Astrocyte of the cerebellum (primary cell): ENCODE results near the gene CAMKMT.

Source experiments
- DNase-seq: peaks from one replicate; pipeline ENCODE4 v3.0.0-alpha.2; 2011; ENCODE audit warnings: low read depth
- H3K4me3 ChIP-seq: 2 replicates; pipeline ENCODE4 v1.5.1; 2011; ENCODE audit warnings: mild to moderate bottlenecking, low read depth, low read length, moderate library complexity
- CTCF ChIP-seq: IDR thresholded peaks from 2 replicates; pipeline ENCODE4 v1.5.1; 2012; ENCODE audit warnings: low read length, low read depth, moderate library complexity, mild to moderate bottlenecking; ENCODE audit errors: missing control alignments
- in situ Hi-C: cut with HindIII; loops from 2 replicates; pipeline ENCODE4 v1.10.0; 2017; ENCODE audit warnings: low sequenced_read_pairs

The CAMKMT gene

GRCh38 chr2:44768438-44769236 is 406.9 kb downstream of the CAMKMT start:
- in situ Hi-C loops, result no loop called here
- TF ChIP-seq CTCF, result no peak
- H3K4me3 ChIP-seq, result peak overlapping the region; percentile 12
- no peak for DNase-seq

- in situ Hi-C loops, result no loop called here
- TF ChIP-seq CTCF, result no peak
- no peak overlapping the region for H3K4me3 ChIP-seq
- DNase-seq, result no peak
These were observed 407.7 kb downstream of the CAMKMT start for GRCh38 chr2:44769349-44770011.

GRCh38 chr2:44770221-44771195 is 408.8 kb downstream of the CAMKMT start:
- DNase-seq, result no peak
- in situ Hi-C loops, result no loop called here
- TF ChIP-seq CTCF, result no peak

GRCh38 chr2:44771522-44771921 is 409.8 kb downstream of the CAMKMT start:
- in situ Hi-C loops, result no loop called here
- H3K4me3 ChIP-seq, result no peak overlapping the region
- no peak for TF ChIP-seq CTCF
- no peak for DNase-seq

More at GRCh38 chr2:44770221-44771195, 408.8 kb downstream of the CAMKMT start:
- no peak overlapping the region for H3K4me3 ChIP-seq

GRCh38 chr2:44772131-44772530 is 410.4 kb downstream of the CAMKMT start:
- DNase-seq, result no peak
- TF ChIP-seq CTCF, result no peak
- in situ Hi-C loops, result no loop called here
- no peak overlapping the region for H3K4me3 ChIP-seq
